HG03196 (cell line): ENCODE measurements around the gene DKKL1.
"Not testable (repeated sequence)": the region's sequence is repeated elsewhere in the genome, so short reads cannot be mapped to it uniquely, and the experiment has no call there.

ENCODE experiments used
- ATAC-seq: cut with Tn5 transposase; IDR thresholded peaks from one replicate; pipeline ENCODE4 v1.9.1; 2021; ENCODE audit not compliant: unreplicated experiment

The DKKL1 gene

DNA sequence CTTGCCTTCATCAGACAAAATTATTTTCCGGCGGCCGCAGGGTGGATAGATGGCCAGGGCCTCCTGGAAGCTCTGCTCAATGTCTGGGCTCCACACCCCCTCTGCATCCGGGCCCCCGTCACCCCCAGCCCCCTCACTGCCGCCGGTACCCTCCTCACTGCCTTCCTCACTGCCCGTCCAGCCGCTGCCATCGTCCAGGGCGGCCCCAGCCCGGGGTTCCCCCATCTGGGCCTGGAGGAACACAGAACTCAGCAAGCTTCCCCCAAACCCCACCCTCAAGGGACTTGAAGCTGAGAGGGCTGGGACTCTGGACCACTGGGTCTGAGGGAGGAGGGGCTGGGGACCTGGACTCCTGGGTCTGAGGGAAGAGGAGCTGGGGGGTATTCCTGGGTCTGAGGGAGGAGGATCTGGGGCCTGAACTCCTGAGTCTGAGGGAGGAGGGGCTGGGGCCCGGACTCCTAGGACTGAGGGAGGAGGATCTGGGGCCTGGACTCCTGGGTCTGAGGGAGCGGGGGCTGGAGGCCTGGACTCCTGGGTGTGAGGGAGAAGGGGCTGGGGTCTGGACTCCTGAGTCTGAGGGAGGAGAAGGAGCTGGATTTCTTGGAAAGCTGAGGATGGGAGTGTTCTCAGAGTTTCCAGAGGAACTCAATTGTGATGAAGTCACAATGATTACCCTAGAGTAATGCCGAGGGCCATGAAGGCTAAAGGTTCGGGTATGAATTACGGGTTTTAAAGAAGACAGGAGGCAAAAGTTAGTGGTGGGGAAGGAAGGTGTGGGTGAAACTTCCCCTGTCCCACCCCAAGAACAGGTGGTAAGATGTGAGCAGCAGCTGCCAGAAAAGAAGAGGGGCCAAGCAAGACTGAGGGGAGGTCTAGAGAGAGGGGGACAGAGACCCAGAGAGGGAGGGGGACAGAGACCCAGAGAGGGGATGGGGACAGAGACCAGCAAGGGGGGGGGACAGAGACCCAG lies 3.5 kb upstream of the DKKL1 start:
- ATAC-seq, result no peak

DNA sequence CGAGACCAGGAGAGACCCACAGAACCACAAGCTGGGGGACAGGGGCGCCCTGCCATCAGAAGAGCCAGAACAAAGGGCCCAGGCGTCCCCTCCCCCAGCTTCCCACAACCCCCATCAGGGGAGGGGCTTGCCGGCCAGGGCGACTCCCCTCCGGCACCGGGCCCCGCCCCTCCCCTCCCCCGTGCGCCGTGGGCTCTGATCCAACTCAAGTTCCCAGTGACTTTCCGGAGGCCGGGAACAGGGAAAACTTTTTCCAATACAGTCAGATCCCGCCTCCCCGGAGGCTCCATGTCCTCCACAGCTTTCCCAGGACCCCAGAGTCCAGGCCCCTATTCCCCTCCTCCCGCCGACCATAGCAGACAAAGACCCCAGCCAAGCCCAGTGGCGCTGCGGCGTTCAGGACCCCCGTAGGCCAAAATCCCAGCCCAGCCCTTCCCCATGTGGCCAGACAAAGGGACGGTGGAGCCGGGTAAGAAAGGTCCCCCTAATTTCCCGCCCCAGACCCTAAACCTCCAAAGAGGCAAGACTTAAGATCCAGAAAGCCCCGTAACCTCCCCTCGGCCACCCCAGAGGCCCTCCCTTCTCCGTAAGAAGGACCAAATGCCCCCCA lies 2.1 kb upstream of the DKKL1 start:
- ATAC-seq, result no peak

DNA sequence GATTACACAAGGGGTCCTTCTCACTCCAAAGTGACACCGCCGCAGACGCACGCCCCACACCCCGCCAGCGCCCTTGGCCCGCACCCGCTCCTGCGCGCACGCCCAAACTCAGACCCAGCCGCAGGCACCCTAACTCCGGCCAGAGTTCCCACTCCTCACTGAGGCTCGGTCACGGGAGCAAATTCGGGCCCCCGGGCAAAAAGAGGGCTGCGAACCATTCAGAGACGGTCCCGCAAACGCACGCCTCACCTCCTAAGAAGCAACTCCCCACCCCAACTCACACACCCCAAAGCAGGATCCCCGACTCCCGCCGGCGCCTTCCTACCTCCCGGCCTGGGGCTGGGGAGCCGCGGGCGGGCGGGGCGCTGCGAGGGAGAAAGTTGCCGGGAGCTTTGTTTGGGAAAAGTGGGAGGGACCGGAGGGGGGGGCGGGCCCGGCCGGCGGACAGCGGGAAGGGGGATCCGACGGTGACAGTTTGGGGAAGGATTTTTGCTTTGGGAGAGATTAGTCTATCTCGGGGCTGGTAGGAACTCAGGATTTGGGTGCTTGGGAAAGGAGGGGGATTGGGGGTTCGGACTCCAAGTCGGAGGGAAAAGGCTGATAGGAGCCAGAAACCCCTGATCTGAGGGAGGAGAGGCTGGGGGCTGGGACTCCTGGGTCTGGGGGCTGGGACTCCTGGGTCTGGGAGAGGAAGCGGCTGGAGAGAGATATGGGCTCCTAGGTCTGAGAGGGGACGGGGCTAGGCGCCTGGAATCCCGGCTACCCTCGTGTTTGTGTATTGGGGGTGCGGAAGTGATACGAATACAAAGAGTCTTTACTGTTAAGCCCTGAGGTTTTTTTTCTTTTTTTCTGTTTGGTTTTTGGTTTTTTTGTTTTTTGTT lies 1.4 kb upstream of the DKKL1 start, which contains the start of gene TEAD2:
Gene TEAD2, minus strand, starts transcription at position 369 of the 881 bp plus-strand sequence. CDS start 2,341 bp downstream, outside the sequence.
- ATAC-seq, result no peak

DNA sequence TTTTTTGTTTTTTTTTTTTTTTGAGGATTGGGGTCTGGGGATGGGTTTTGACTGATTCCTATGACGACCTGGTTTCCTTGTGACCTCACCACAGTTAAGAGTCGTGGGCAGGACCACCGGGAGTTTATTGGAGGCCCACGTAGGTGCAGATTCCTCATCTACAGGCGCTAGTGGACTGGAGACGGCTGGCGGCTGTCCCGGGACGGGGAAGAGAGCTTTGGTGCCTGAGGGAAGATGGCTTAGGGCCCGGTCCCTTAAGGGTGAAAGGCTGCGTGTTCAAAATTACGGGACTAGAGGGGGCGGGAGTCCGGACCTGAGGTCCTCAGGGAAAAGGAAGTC lies 779 bp upstream of the DKKL1 start:
- ATAC-seq, result no peak

DNA sequence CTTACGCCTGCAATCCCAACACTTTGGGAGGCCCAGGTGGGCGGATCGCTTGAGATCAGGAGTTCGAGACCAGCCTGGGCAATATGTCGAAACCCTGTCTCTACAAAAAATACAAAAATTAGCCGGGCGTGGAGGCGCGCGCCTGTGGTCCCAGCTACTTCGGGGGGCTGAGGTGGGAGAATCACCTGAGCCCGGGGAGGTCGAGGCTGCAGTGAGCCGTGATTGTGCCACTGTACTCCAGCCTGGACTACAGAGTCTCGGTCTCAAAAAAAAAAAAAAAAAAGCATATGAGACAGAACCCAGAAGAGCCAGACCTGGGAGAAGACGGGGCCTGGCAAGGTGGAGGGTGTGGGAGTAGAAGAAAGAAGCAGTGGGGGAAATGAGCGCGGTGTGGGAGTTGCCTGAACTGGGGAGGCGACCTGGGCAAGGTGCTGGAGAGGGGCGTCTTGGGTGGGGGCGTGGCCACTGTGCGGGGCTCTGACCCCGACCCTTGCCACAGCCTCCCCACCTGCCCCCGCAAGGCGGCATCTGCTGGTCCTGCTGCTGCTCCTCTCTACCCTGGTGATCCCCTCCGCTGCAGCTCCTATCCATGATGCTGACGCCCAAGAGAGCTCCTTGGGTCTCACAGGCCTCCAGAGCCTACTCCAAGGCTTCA lies 533 bp downstream of the DKKL1 start:
- ATAC-seq, result no peak

DNA sequence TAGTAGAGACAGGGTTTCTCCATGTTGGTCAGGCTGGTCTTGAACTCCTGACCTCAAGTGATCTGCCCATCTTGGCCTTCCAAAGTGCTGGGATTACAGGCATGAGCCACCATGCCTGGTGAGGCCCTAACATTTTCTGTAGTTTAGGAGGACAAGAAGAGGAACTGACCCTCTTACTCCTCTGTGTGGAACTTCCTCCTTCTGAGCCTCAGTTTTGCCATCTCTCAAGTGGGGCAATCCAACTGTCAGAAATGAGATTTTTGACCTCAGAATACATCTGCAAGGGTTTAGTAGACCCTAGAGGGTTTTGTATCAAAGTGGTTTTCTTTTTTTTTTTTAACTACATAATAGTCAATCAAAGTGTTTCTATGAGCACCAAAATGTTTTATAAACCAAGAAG lies 2.4 kb downstream of the DKKL1 start:
- no peak for ATAC-seq

DNA sequence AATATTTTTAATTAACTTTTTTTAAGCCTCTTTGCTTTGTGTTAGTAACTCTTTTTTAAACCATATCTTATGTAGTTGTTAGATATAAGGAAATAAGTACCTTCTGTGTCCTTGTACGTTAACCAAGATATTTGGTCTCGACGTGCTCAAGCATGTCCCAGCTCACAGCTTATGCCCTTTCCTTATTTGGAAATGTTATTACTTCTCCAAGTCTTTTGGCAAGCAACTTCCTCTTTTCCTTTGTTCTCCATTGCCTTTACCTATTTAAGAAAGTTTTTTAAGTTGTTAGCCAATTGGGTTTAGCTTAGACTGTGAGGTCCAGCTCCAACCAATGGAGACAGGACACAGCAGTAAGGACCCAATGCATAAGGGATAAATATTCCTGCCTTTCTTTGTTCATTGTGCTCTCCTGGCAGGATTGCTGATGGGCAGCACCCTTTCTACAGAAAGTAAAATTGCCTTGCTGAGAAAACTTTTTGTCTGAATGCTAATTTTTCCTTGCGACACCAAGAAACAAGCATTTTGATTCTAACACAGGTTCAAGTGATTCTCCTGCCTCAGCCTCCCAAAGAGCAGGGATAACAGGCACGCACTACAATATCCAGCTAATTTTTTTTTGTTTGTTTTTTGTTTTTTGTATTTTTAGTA lies 5.2 kb downstream of the DKKL1 start:
- ATAC-seq, result no peak

DNA sequence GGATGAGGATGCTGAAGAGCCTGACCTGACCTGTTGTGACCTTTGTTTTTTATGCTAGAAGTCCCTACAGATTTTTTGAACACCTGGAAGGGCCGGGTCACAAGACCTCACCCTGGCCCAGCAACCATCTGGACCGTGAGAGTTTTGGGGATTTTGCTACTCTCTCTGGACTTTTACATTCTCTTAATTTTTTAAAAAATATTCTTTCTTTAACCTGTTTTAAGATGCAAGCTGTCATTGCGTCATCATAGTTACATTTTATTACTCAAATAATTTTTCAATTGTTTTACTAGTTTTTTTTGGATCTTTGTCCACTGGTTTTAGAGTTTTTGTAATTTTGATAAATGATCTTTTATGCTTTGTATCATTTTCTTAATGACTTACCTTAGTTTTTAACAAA lies 7.5 kb downstream of the DKKL1 start:
- no peak for ATAC-seq

DNA sequence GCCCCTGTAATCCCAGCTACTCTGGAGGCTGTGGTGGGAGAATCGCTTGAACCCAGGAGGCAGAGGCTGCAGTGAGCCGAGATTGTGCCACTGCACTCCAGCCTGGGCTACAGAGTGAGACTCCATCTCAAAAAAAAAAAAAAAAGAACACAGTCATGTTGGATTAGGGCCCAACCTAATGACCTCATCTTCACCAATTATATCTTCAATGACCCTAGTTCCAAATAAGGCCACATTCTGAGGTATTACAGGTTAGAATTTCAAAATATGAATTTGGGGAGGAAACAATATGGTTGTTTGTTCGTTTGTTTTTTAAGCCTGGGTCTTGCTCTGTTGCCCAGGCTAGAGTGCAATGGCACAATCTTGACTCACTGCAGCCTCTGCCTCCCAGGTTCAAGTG lies 9.5 kb downstream of the DKKL1 start:
- not testable (repeated sequence) for ATAC-seq

DNA sequence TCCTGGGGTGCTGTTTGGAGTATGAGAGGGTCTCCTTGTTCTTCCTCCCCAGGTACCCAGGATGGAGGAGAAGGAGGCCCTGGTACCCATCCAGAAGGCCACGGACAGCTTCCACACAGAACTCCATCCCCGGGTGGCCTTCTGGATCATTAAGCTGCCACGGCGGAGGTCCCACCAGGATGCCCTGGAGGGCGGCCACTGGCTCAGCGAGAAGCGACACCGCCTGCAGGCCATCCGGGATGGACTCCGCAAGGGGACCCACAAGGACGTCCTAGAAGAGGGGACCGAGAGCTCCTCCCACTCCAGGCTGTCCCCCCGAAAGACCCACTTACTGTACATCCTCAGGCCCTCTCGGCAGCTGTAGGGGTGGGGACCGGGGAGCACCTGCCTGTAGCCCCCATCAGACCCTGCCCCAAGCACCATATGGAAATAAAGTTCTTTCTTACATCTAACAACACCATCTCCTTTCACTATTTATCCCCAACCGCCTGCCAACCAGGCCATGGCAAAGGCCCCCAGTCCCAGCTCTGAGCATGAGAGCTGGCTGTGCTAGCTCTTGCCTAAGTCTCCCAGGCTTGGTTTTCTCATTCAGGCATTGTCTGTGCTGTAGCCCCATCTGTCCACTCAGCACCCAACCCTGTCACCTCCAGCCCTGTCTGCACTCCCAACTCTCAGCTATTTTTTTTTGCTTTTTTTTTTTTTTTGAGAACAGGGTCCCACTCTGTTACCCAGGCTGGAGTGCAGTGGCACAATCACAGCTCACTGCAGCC lies 11.2 kb downstream of the DKKL1 start:
- ATAC-seq, result no peak

DNA sequence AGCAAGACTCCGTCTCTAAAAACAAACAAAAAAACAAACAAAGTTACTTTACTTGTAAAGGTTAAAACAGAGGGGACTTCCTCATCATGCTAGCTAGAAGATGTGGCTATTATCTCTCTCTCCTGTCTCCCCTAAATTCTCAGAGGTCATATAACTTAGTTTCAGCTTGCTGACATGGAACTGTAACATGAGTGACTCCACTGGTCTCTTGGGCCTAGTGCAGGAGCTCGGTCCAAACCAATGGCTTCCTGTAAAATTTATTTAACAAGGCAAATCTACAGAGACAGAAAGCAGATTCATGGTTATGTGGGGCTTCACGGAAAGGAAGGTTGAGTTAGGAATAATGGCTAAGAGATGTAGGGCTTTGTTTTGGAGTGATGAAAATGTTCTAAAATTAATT lies 14.8 kb downstream of the DKKL1 start:
- no peak for ATAC-seq

DNA sequence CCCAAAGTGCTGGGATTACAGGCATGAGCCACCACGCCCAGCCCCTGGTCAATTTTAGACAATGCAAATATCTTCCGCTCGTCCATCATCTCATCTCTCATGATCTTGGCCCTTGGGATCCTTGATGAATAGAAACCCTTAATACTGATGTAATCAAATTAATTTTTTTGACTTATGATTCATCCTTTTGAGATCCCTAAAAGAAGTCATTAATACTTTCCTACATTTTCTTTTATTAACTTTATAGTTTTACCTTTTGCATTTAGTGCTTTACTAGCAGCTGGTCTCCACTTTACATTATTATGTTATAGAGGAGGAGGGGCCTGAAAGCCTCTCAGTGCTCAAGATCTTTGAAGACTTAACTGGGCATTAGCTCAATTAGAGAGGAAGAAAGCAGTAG lies 16.7 kb downstream of the DKKL1 start:
- ATAC-seq, result no peak

DNA sequence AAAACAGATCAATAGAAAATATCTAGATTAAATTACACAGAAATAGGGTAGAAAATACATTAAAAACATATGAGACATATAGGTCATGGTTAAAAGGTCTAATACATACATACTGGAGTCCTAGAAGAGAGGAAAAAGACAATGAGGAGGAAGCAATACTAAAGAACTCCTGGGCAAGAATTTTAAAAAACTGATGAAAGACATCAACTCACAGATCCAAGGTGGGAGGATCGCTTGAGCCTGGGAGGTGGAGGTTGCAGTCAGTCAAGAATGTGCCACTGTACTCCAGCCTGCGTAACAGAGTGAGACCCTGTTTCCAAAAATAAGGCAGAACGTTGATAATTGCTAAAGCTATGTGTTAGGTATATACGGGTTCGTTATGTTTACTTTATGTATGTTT lies 19.0 kb downstream of the DKKL1 start:
- ATAC-seq, result no peak

DNA sequence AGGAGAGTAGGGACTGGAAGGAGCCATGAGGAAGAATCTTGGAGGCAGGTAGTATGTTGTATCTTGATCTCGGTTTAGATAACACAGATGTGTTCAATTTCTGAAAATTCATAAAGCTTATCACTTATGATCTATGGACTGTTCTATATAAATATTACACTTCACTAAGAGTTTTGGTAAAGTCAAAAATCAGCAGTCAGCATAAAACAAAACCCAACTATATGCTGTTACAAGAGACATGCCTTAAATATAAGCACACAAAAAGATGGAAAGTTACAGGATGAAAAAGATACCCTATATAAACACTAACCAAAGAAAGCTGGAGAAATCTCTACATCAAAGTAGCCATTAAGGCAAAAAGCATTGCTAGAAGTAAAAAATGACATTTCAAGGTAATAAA lies 19.9 kb downstream of the DKKL1 start:
- ATAC-seq, result no peak

DNA sequence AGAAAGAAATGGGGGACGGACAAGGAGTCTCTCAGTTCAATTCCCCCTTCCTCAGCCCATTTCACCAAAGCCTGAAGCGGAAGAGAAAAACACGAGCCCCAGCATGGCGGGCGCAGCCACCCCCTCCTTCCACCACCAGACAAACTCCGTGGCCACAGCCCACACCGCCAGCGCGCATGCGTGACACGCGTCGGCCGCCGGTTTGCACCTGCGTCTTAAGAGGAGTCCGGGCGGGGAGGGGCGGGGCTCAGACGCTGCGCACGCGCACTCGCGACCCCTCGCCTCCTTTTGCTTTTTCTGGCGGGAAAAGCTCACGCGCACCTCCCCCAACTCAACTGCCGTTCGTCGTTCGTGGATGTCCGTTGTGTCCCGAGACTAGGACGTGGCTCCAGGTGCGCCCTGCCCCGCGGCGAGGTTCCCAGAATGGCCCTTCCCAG lies 24.3 kb downstream of the DKKL1 start, which contains the start of gene KASH5:
Gene KASH5, plus strand, starts transcription at position 314 of the 437 bp plus-strand sequence. CDS start 2,635 bp downstream, outside the sequence.
- ATAC-seq, result no peak

DNA sequence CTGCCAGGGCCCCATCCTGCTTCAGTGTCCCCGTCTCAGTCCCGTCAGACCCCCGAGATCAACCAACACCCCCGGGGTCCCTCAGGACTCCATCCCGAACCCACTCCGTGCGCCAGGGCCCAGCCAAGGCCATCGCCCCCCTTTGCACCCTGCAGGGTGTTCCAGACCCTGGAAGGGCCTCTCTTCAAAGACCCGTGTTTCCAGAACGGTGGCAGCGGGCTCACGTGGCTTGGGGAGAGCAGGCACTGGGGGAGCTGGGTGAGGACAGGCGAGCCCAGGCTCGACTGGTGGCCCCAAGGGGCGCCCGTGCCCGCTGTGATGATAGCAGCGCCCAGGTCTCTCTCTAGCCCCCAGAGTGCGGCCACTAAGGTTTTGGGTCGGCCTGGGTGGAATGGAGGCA lies 25.7 kb downstream of the DKKL1 start:
- ATAC-seq, result no peak

DNA sequence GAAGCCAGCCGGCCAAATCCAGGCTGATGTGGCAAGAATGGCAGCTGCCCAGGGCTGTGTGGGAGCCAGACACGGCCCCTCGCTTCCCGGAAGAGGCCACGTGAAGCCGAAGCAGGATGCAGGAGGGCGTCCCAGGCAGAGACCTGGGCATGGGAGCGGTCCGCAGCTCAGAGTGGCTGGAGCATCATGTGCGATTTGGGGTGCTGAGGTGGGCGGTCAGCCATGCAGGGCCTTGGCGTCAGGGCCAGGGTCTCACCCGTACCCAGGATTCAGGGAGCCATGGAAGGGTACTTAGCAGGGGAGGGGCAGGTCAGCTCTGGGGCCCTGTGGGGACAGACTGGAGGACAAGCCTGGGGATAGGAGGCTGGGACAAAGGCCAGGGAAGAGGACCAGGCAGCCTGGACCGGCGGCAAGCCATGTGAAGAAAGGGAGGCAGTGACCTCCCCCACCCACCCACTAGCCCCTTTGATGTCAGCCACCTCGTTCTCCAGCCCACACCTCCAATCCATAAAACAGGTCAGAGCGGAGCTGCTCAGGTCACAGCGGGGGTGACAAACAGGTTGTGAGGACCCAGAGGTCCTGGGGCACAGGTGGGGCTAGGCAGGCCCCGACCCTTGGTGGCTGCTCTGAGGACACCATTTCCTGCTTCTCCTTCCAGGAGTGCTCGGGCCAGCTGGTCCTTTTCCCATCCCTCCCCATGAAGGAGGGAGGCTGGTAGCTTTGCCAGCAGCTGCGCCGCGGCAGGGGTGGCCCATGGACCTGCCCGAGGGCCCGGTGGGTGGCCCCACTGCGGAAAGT lies 26.7 kb downstream of the DKKL1 start:
- no peak for ATAC-seq

DNA sequence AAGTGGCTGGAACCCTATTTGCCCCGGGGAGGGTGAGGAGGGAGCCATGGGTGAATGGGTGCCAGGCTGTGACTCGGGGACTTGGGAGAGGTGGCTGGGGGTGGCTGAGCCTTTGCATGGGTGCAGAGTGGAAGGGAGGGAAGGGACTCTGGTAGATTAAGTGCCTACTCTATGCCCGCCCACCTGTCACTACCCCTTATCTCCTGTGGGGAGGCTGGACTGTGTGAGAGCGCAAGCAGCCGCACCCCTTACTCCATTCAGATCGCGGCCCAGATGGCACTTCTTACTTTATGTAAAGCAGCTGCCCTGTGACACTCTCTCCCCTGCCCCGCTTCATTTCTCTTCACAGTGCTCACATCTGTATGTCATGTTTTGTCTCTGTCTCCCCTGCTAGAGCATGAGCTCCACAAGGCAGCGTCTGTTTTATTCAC lies 27.3 kb downstream of the DKKL1 start:
- no peak for ATAC-seq
